HG03039 (cell line): Measurements from ENCODE around the gene PLXNA3.

Source experiments
- ATAC-seq: cut with Tn5 transposase; IDR thresholded peaks from one replicate; pipeline ENCODE4 v1.9.1; 2021; ENCODE audit warnings: mild to moderate bottlenecking, moderate library complexity; ENCODE audit not compliant: unreplicated experiment

PLXNA3 gene

GRCh38 chrX:154525606-154526490 is 67.8 kb downstream of the PLXNA3 start:
- ATAC-seq = no peak

- ATAC-seq = no peak
Observed at GRCh38 chrX:154526901-154527675, 69.0 kb downstream of the PLXNA3 start.
